NCI-H2227 treated with DMSO at 0.1 percent for 48 hours (cell line): ENCODE results near the gene ACTL6B.
"Not testable (repeated sequence)": the region's sequence is repeated elsewhere in the genome, so short reads cannot be mapped to it uniquely, and the experiment has no call there.

Experiments used
- DNase-seq: peaks from one replicate; lab custom pipeline; 2025; lab: John Stamatoyannopoulos, UW

Gene ACTL6B

DNA sequence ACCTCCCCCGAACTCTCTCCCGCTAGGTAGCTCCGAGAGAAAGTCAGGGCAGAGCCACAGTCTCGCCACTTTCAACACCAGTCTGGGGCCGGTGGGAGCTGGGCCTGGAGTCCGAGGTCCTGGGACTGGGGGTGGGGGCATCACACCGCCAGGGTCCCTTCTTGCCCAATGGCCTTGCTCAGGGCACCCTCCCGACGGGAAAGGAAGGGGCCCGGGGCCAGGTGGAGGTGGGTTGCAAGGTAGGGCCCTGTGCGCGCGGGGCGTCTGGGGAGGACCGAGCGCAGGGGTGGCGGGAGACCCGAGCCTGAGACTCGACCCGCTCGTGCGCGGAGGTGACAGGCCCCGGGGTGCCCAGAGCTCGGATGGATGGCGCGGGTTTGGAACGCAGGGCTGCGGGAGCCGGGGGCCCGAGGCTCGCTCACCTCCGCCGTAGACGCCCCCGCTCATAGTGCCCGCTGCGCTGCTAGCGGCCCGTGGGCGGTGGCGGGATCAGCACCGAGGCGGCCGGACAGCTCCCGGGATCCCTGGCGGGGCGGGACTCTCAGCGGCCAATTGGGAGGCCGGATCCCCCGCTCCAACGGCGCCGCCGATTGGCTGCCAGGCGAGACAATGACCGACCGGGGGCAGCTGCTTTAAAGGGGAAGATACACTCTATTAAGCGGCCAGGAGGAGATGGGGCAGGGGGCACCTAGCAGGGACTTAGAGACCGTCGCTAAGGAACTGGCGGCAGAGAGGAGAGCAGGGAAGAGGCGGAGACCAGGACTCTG lies at the start of gene ACTL6B:
TSS of gene ACTL6B (minus strand) at position 541 of the 767 bp plus-strand sequence. CDS start at position 447, 94 bp downstream.
- peak; percentile 88 for DNase-seq

DNA sequence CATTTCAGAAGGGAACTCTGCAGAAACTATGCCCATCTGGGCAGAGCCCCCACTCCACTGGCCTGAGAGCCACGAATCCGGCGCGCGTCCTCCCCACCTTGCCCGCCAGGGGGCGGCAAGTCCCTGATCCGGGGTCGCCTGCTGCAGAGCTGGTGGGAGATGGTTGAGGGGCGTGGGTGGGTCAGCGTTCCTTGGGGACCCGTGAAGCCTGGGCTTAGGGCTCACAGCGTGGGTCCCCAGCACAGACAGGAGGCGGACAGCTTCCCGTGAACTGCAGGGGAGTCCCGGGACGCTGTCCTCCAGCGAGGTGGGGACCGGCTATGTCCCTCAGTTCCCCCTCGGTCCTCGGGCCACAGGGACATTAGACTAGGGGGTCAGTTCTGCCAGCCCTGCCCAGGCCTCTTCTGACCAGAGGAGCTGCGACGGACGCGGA lies 49.1 kb upstream of the ACTL6B start:
- DNase-seq, result peak; percentile 70

DNA sequence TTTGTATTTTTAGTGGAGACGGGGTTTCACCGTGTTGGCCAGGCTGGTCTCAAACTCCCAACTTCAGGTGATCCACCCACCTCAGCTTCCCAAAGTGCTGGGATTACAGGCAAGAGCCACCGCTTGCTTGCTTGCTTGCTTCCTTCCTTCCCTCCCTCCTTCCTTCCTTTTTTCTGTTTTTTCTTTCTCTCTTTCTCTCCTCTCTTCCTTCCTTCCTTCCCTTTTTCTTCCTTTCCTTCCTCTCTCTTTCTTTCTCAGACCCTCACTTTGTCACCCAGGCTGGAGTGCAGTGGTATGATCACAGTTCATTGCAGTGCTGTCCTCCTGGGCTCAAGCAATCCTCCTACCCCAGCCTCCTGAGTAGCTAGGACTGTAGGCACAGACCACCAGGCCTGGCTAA lies 44.8 kb upstream of the ACTL6B start:
- not testable (repeated sequence) for DNase-seq

DNA sequence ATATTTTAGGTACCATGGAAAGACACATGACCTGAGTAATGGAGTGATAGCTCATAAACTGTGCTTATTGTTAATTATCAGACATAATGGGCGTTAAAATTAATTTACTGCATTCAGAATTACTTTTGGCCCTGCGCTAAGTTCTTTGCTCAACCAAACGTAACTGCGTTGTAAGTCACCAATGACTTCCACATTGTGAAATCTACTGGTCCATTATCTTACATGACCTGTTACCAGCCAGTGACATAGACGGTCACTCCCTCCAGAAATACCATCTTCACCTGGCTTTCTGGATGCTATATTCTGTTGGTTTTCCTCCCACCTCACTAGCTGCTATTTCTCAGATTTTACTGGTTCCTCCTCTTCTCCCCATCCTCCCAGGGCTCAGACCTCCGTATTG lies 42.8 kb upstream of the ACTL6B start:
- DNase-seq, result no peak

DNA sequence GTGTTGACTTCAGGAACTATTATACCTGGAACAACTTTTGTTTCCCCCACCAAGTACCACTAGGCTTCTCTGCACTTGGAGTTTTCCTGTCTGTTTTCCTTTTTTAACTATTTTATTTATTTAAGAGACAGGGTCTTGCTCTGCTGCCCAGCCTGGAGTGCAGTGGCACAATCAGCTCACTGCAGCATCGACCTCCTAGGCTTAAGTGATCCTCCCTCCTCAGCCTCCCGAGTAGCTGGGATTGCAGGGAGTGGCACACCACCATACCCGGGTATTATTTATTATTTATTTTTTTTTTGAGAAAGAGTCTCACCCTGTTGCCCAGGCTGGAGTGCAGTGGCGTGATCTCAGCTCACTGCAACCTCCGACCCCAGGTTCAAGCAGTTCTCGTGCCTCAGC lies 39.9 kb upstream of the ACTL6B start:
- no peak for DNase-seq

DNA sequence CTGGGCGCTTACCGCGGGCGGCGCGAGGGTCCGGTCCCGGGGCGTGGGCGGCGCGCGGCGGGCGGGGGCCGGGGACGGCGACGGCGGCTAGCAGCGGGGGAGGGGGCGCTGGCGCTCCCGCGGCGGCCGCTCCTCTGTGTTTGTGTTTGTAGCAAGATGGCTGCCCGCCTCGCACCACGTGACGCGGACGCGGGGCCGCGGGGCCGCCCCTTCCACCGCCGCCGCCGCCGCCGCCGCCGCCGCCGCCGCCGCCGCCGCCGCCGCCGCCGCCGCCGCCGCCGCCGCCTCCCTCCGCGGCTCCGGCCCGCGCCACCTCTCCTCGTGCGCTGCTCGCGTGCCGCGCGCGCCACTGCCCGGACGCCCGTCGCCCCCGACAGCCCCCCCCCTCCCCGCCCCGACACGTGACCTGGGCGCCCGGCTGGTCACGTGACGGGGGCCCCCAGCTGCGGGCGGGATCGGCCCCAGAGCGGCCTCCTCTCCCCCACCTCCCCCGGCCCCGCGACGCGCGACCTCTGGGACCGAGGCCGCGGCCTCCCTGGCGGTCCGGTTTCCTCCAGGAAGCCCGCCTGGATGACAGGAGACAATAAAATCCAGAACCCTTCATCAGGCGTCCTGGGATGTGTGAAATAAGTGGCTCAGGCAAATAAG lies 38.0 kb upstream of the ACTL6B start, which contains the start of gene GIGYF1:
TSS of gene GIGYF1 (minus strand) at position 153 of the 648 bp plus-strand sequence. CDS start 6,012 bp downstream, outside the sequence.
- peak; percentile 83 for DNase-seq

DNA sequence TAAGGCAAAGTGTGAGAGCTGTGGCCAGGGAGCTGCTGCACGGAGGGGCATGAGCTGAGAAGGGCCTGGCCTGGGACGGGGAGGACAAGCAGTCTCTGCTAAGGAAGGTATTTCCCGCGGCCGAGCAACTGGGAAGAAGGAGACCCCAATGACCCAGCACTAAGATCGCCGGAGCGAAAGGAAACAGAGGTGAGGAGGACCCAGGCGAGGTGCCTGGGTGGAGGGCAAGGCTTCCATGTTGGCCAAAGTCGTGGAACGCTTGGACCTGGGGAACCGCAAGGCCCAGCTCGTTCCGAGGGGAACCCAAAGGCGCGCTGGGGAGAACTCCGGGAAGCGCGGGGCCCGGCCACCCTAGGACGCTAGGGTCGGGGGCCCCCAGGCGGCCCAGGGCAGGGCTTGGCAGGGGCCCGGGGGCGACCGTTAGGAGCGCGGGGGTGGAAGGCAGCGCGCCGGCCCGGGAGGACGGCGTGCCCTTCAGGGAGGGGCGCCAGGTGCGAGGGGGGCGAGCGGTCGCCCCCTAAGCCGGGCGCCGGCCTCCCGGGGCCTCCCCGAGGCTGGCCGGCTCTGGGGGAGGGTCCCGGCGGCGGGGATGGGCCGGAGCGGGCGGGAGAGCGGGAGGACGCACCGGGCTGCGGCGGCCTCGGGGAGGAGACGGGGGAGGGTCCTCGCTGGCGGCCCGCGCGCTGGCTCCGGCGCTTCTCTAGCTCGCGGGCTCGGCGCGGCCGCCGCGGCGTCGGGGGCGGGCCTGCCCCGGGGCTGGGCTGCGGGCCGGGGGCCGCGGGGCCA lies 37.3 kb upstream of the ACTL6B start:
- DNase-seq, result no peak

DNA sequence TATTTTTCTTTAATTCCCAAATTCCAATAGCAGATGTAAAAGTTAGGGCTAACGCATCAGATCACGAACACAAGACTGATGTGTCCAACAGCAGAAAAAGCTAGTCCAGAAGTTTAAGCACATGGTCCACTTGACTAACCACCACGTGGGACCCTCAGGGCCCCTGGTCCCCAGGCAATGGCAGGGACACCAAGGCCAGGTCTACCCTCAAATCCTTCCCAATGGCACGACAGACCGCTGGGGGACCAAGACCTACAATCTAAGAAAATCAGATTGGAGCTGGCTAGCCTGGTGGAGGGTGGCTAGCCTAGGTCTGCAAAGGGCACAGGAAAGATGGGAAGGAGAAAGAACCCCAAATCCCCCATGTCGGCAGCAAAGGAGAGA lies 36.3 kb upstream of the ACTL6B start:
- DNase-seq, result no peak

DNA sequence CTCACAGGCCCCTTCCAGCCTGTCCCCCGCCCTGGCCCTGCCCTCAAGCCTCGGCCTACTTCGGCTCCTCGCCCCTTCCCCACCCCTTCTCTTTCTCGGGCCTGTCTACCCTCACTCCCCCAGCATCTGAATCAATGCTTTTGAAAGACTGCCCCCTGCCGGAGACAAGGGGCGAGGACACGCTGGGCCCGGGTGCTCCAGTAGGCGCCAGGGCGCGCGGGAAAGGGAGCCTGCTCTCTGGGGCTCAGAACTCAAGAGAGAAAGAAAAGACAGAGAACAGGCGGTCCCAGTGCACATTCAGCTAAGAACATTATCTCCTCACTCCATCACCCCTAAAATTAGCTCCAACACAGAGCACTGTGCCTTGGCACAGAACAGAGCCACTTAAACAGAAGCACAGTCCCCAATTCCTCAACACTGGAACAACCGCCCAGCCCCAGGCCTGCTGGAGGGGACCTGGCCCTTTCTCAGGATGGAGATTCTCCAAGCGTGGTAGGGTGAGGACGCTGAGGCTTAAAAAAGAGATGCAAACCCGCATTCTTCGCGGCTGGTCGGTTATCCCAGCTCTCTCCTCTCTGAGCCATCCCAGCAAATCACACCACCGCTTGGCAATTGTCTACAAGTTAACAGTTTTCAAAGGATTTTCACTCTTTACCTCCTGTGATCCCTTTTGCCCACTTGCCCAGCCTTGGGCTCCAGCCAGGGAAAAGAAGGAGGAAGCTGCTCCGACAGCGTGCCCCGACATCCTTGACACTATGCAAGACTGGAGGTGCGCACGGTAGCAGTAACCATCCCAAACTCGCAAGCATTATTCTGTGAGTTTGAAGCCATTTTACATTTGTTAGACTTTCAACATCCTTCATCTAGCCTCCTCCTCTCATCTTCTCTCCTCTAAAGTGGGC lies 35.7 kb upstream of the ACTL6B start:
- DNase-seq, result peak; percentile 69

DNA sequence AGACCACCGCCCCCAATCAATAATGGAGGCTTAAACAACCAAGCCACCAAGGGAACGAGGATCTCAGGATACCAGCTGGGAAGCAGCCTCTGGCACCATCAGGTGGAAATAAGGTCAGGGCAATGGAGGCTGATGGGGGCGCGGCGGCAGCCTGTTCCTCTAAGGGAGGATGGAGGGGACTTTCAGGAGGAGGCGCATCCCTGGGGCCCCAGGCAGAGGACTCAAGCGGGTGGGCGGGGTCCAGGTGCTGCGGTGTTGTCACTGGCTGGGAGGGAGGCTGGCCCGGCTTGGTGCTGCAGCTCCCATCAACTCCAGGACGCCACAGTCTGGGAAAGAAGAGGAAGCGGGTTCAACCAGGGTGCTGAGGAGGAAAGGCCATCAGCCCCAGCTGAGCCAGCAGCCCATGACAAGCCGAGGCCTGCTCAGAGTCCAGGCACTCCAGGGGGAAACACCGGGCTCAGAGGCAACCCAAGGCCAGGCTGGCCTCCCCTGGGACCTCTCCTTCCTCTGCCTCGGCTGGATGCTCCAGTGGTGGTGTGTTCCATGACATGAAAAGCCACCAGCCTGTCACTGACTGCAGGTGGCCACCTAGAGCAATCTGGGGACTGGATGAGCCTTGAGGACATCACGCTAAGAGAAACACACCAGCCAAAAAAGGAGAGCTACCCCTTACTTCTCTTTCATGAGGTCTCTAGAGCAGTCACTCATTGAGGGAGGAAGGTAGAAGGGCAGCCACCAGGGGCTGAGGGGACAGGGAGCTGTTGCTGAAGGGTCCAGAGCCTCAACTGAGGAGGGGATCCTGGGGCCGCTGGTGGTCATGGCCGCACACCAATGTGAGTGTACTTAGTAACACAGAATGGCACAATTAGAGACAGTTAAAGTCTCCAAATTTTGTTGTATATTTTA lies 33.2 kb upstream of the ACTL6B start:
- DNase-seq, result no peak

DNA sequence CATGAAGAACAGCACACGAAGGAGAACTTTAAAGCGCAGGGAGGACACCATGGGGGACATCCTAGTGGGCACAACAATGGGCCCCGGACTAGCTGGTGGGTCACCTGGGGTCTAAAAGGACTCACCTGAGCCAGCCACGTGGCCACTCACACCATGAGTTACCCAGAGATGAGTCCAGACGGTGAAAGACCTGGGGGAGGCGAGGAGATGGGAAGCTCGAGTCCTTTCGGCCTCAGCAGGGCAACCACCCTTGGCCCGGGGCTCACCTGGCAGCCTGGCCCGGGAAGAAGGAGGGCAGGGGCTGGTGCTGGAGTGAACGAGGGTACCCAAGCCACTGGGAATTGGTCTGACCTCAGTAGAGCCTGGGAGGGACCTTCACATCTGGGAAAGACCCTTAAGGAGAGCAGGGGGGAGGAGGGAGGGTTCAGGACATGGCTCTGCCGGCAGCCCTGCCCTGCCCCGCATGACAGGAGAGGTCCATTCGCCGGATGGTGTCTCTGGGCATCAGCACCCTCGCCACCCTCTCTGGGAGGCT lies 32.1 kb upstream of the ACTL6B start:
- DNase-seq, result no peak

DNA sequence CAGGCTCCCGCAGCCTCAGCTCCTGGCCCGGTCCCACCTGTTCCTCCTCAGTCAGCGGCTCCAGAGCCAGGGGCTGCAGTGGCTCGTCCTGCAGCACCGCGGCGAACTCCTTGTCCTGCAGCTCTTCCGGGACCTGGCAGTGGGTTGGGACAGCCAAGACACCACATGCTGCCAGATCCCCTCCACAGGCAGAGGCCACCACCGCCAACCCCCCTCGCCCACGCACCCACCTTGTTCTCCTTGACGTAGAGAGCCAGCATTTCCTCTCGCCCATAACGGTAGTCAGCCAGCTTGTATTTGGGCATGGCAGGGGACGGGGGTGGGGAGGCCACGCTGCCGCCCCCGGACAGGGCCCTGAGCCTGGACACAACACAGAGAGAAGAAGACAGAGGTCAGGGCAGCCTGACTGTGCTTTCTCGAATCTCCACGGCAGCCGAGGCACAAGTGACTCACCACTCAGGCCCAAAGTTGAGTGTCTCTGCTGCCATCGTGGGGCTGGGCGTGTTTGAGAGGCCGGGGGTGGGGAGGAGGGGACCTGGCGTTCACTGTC lies 31.6 kb upstream of the ACTL6B start:
- no peak for DNase-seq

DNA sequence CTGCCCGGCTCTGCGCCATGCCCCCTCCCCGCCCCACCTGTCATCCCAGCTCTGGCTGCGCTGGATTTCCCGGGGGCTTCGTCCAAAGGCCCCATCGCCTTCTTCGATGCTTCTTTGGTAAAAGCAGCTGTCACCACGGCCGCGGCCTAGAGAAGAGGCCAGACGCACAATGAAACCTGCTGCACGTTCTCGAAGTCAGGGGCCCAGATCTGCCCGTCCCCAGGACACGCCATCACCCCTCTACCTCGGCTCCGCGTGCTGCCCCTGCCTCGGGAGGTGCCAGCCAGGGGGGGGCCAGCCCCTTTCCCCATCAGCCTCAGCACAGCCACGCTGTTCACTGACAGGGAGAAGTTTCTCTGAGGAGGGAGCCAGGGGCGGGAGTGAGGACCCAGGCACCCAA lies 31.0 kb upstream of the ACTL6B start:
- no peak for DNase-seq

DNA sequence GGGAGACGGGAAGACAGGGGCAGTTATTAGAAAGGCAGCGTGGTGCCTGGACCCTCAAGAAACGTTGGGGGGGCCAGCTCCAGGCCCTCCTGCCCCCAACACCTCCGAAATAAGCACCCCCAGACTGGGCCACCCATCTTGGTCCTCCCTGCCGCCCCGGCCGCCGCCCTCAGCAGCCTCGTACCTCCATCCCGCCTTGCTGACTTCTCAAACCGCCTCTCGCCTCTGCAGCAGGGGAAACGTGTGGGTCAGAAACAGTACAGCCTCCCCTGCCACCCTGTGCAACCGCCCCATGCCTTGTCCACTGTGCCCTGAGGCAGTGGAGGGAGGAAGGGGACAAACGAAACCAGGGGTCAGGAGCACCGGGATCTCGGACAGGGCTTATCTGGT lies 30.6 kb upstream of the ACTL6B start:
- no peak for DNase-seq

DNA sequence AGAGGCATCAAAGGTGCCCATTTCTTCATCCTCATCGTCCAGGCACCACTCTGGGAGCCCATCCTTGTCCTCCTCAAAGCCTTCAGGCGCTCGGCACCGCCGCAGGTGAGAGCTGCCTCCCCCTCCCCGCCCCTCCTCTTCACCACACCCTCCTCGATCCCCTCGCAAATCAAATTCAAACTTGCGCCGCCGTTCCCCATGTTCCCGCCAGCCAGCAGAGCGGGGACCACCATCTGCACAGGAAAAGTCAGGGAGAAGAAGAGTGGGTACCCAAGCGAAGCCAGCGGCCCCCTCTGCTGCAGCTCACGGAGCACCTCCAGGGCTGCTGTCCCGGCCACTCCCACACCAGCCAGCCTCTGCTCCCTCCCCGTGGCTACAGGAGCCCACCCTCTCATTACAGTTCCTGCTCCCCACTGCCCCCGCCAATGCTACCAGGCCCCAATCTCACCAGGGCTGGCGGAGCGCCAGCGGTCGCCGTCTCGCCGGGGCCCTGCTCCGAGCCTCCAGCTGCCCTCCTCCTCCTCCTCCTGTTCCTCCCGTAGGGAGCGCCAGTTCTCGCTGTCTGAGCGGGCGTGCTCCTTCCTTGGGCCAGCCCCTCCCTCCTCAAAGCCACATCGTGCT lies 30.1 kb upstream of the ACTL6B start:
- peak; percentile 84 for DNase-seq

DNA sequence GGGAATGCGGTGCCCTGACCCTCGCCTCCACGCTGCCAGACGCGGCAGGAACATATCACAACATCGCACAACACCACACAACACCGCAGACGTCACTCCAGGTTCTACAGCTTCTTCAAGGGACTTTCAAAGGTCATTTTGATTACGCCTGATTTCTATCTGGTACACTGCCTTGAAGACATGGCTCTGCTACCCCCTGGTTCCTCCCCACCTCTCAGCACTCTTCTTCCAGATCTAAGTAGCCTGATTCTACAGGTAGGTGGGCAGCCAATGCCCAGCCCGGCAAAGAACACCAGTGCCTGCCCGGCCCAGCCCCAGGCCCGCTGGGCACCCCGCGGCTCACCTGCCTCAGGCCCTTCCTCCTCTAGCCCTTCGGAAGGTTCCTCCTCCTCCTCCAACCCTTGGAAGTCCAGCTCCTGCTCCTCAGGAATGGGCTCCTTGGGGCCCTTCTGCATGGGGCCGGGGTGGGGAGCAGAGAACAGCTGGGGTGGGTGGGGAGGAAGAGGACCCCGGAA lies 29.4 kb upstream of the ACTL6B start:
- no peak for DNase-seq

DNA sequence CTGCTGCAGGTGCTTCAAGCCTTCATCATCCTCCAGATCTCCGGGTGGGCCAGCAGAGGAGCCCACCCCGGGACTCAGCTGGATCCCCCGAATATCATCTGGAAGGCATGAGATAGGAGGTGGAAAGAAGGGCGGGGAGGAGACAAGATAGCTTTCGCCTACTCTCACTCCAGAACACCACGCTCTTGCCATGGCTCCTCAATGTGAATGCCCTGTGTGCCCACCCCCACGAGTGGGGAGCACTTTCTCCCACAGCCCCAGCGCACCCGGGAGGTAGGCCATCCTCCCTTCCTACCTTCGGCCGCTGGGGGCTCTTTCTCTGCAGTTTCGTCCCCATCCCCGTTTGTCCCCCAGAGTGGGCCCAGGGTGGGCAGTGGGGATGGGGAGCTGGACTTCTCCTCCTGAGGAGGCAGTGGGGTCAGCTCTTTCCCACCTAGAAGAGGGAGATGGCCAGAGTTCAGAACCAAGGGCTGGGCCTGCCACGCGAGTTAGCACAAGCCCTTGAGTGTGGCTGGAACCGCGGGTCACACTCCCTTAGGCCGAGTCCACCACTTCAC lies 28.9 kb upstream of the ACTL6B start:
- DNase-seq, result no peak

DNA sequence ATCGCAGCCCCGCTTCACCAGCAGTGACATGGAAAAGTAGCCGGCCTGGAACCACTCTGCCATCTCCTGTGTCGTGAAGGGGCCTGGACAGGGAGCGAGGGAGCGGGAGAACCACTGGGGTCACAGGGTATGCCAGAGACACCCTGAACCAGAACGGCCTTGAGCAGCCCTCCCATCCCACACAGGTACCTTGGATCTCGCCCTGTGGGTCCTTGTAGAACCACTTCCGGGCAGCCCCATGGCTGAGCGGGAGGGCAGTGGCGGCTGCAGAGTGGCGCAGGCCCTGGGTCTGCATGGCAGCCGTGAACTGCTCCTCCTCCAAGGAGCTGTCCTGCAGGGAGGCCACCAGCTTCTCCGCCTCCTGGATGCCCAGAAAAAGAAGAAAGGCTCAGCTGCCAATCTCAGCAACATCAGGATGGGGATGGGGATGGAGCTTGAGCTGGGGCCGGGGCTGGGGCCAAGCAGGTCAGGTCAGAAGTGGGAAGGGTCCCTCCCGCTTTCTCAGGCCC lies 28.3 kb upstream of the ACTL6B start:
- DNase-seq, result no peak
